GM12891 (cell line): ENCODE results near the gene RIMS4.

Experiments used
- DNase-seq: peaks from one replicate; pipeline ENCODE4 v3.0.0; 2011; ENCODE audit warnings: low spot score; ENCODE audit not compliant: insufficient read length
- FAIRE-seq: peaks from 2 replicates; lab custom pipeline; 2011; peaks lifted over from hg19 to GRCh38; lab: Jason Lieb, UNC
- PAX5 ChIP-seq: IDR thresholded peaks from 2 replicates; pipeline ENCODE4 v1.6.1; 2011; ENCODE audit warnings: low read length, moderate library complexity, mild to moderate bottlenecking; ENCODE audit not compliant: insufficient read depth, severe bottlenecking
- POLR2A ChIP-seq: IDR thresholded peaks from 2 replicates; pipeline ENCODE4 v1.6.1; 2011; ENCODE audit warnings: low read depth, low read length, control low read depth
- POLR2AphosphoS5 ChIP-seq: IDR thresholded peaks from 2 replicates; pipeline ENCODE4 v1.6.1; 2011; ENCODE audit warnings: low read depth, low read length, control low read depth
- POU2F2 ChIP-seq: IDR thresholded peaks from 2 replicates; pipeline ENCODE4 v1.6.1; 2011; ENCODE audit warnings: low read depth, mild to moderate bottlenecking, control low read depth, low read length, moderate library complexity
- SPI1 ChIP-seq: IDR thresholded peaks from 2 replicates; pipeline ENCODE4 v1.6.1; 2011; ENCODE audit warnings: low read depth, low read length, control low read depth
- TAF1 ChIP-seq: IDR thresholded peaks from 2 replicates; pipeline ENCODE4 v1.6.1; 2011; ENCODE audit warnings: low read depth, low read length, control low read depth

The RIMS4 gene

DNA sequence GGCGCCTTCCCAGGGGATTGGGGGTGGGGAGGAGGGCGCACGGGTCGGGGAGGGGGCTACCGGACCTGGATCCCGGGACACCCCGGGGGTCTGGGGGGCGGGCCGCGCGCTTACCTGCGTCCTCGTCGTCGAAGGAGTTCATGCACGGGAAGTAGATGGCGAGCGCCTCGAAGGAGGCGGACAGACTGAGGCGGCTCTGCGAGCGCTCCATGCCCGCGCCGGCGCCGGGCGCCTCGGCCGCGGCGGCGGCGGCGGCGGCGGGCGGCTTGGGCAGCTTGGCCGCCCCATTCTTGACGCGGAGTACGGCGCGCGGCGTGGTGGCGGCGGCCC is 320 bp downstream of the RIMS4 start:
- no peak for FAIRE-seq
- TF ChIP-seq TAF1: no peak
- no peak for TF ChIP-seq POLR2AphosphoS5
- no peak for TF ChIP-seq SPI1
- TF ChIP-seq PAX5: no peak
- TF ChIP-seq POLR2A: no peak
- no peak for TF ChIP-seq POU2F2
- peak; percentile 30 for DNase-seq

- DNase-seq: no peak
- TF ChIP-seq POLR2A: no peak
- no peak for TF ChIP-seq POLR2AphosphoS5
- no peak for TF ChIP-seq SPI1
- TF ChIP-seq POU2F2: no peak
- no peak for TF ChIP-seq PAX5
- no peak for TF ChIP-seq TAF1
- no peak for FAIRE-seq
These were observed 826 bp downstream of the RIMS4 start for GRCh38 chr20:44809380-44810060.

DNA sequence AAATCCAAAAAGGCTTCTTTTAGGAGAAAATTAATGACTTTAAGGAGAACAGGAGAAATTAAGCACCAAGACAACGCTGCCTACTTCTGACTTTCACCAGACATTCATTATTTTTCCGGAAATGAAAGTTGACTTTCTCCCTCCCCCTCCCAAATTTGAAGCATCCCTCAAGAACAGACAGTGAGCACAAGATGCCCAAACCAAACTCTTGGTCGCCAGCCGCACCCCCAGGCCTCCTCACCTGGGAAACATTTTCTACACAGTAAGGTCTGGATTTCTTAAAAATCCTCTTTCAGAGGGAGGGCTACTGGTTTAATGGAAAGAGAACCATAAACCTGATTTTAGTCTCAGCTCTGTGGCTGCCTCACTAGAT is 2.7 kb downstream of the RIMS4 start:
- FAIRE-seq (no peak), DNase-seq (no peak)
- TF ChIP-seq POU2F2 (no peak), TAF1 (no peak), PAX5 (no peak), SPI1 (no peak), POLR2A (no peak), POLR2AphosphoS5 (no peak)

GRCh38 chr20:44807051-44807683 is 3.2 kb downstream of the RIMS4 start:
- DNase-seq: no peak
- FAIRE-seq: no peak
- TF ChIP-seq SPI1: no peak
- TF ChIP-seq POLR2AphosphoS5: no peak
- TF ChIP-seq POLR2A: no peak
- TF ChIP-seq POU2F2: no peak
- no peak for TF ChIP-seq PAX5
- no peak for TF ChIP-seq TAF1

DNA sequence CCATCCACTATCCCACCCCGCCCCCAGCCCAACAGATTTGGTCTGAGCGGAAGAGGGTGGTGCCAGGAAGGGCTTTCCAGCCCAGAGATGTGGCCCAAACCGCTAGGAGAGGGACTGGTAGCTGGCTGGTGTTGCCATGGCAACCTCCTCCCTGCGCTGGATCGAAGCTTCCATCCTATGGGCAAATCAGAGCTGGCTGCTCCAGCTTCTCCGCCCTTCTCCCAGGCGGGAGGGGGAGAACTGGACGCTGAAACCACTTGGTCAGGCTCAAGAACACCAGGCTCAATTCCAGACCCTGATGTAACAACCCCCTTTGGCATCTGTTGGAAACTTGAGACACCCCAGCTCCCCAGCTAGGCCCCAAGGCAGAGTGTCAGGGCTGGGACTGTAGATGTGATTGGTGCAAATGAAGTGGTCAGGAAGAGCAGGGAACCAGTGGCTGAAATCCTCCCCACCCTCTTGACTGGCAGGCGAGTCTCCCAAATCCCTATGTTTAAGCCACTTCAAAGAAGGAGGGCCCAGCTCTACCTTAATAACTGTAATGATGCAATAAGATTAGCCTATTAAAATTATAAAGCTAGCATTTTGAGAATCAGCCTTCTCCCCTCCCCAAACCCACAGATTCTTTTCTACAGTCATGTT is 4.2 kb downstream of the RIMS4 start:
- DNase-seq: no peak
- TF ChIP-seq POLR2A (no peak), POLR2AphosphoS5 (no peak), PAX5 (no peak), TAF1 (no peak), SPI1 (no peak), POU2F2 (no peak)
- FAIRE-seq: no peak

GRCh38 chr20:44805335-44805978 is 4.9 kb downstream of the RIMS4 start:
- no peak for TF ChIP-seq TAF1
- no peak for TF ChIP-seq POLR2A
- TF ChIP-seq POLR2AphosphoS5: no peak
- no peak for TF ChIP-seq SPI1
- TF ChIP-seq POU2F2: no peak
- no peak for TF ChIP-seq PAX5
- no peak for FAIRE-seq
- no peak for DNase-seq

- DNase-seq (no peak), FAIRE-seq (no peak)
- TF ChIP-seq POLR2A: no peak
- TF ChIP-seq POU2F2: no peak
- TF ChIP-seq TAF1: no peak
- no peak for TF ChIP-seq PAX5
- TF ChIP-seq POLR2AphosphoS5: no peak
These were observed 6.9 kb downstream of the RIMS4 start for GRCh38 chr20:44803383-44803941.

- FAIRE-seq (no peak), DNase-seq (no peak)
- TF ChIP-seq TAF1 (no peak), SPI1 (no peak), PAX5 (no peak), POLR2A (no peak), POLR2AphosphoS5 (no peak)
These were observed 7.6 kb downstream of the RIMS4 start for GRCh38 chr20:44802702-44803101.

GRCh38 chr20:44800391-44801046 is 9.8 kb downstream of the RIMS4 start:
- no peak for TF ChIP-seq POU2F2
- no peak for TF ChIP-seq TAF1
- TF ChIP-seq SPI1: no peak
- TF ChIP-seq PAX5: no peak
- no peak for TF ChIP-seq POLR2AphosphoS5
- no peak for TF ChIP-seq POLR2A
- DNase-seq (no peak), FAIRE-seq (no peak)
